NB4 (cell line): ENCODE data around the gene PPA2.
A peak's percentile ranks its signal among the peaks of the same experiment; 100 is the strongest.

Experiments
- MYC ChIP-seq: IDR thresholded peaks from 2 replicates; pipeline ENCODE4 v1.6.1; 2011; ENCODE audit warnings: low read depth, low read length
- POLR2A ChIP-seq: IDR thresholded peaks from 2 replicates; pipeline ENCODE4 v1.6.1; 2011; ENCODE audit warnings: mild to moderate bottlenecking; ENCODE audit not compliant: insufficient read length; ENCODE audit errors: extremely low read depth
- TF ChIP-seq, protein P1 (sequence below): IDR thresholded peaks from one replicate; pipeline ENCODE4 v1.5.1; 2012; ENCODE audit warnings: low read depth, low read length

DNA sequence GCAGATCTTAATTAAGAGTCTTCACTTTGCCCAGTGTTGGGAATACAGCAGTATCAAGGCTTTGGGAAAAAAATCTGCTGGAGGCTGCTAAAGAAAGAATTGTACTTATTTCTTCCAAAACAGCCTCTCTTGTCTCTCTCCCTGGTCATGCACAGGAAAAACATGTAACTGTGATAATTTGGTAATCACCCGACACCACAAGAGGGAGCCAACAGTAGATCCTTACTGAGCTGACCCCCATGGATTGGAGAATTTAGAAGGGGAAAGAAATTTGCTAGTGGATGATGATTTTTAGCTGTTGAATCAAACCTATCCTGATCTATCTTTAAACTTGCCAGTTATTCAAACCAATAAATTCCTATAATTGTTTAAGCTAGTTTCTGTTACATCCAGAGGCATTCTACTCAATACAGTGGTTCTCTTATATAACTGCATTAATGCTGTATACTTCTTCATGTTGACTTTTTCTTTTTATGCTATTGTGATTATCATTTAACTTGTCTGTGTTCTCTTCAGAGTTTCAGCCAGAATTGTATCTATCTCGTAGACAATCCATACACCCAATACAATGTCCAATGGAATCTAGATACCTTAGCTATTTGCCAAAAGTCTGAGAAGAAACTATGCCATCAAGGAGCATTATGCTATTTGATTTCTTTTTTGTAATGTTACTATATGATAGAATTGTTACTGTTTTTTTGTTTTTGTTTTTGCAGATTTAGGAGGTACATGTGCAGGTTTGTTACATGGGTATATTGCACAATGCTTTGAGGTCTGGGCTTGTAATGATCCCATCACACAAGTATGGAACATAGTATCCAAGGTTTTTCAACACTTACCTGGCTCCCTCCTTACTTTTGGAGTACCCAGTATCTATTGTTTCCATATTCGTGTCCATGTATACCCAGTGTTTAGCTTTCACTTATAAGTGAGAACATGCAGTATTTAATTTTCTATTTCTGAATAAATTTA is 47.2 kb upstream of the PPA2 start:
- TF ChIP-seq, protein P1, sequence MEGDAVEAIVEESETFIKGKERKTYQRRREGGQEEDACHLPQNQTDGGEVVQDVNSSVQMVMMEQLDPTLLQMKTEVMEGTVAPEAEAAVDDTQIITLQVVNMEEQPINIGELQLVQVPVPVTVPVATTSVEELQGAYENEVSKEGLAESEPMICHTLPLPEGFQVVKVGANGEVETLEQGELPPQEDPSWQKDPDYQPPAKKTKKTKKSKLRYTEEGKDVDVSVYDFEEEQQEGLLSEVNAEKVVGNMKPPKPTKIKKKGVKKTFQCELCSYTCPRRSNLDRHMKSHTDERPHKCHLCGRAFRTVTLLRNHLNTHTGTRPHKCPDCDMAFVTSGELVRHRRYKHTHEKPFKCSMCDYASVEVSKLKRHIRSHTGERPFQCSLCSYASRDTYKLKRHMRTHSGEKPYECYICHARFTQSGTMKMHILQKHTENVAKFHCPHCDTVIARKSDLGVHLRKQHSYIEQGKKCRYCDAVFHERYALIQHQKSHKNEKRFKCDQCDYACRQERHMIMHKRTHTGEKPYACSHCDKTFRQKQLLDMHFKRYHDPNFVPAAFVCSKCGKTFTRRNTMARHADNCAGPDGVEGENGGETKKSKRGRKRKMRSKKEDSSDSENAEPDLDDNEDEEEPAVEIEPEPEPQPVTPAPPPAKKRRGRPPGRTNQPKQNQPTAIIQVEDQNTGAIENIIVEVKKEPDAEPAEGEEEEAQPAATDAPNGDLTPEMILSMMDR, result peak; percentile 49
- TF ChIP-seq MYC (no peak), POLR2A (no peak)
